GM10248 (cell line): ENCODE data around the gene SPATA16.
A peak's percentile ranks its signal among the peaks of the same experiment; 100 is the strongest.

Experiments used
- CTCF ChIA-PET: fragments of 300-600 bp; sonication (Branson Sonifier 250); formaldehyde crosslinking; extraction: SDS; loops from one replicate; lab custom pipeline; 2021; ENCODE audit warnings: antibody characterized with exemption; lab: Yijun Ruan, JAX
- POLR2A ChIA-PET: fragments of 350-650 bp; sonication (Branson Sonifier 250); formaldehyde crosslinking; extraction: SDS; loops from one replicate; lab custom pipeline; 2020; ENCODE audit warnings: antibody characterized with exemption; lab: Yijun Ruan, JAX
- DNase-seq: peaks from one replicate; pipeline ENCODE4 v3.0.0; 2012; ENCODE audit errors: extremely low spot score
- CTCF ChIP-seq: IDR thresholded peaks from 2 replicates; pipeline ENCODE4 v1.5.1; 2012; ENCODE audit warnings: mild to moderate bottlenecking, low read depth; ENCODE audit errors: extremely low read depth, missing control alignments, control extremely low read depth

The SPATA16 gene

GRCh38 chr3:172989373-172989772, 151.7 kb downstream of the SPATA16 start:
- CTCF ChIA-PET = interaction anchor here (1.2 to 1.3 kb wide), 2 partner anchors 14 to 51 kb away, joined by 3 read pairs; no protein-coding TSS in a partner anchor
- no peak for DNase-seq
- TF ChIP-seq CTCF = no peak
- POLR2A ChIA-PET = no interaction called here

GRCh38 chr3:172987273-172987672, 153.8 kb downstream of the SPATA16 start:
- no peak for DNase-seq
- ChIA-PET CTCF (interaction anchor here (1.5 to 1.7 kb wide), 2 partner anchors 9 to 20 kb away, joined by 3 read pairs; no protein-coding TSS in a partner anchor), POLR2A (no interaction called here)
- peak; percentile 18 for TF ChIP-seq CTCF

- TF ChIP-seq CTCF = no peak
- CTCF ChIA-PET = interaction anchor here (1.4 kb wide), 1 partner anchor 11 kb away, joined by 5 read pairs; no protein-coding TSS in a partner anchor
- no peak for DNase-seq
- POLR2A ChIA-PET = no interaction called here
Measured at GRCh38 chr3:172984914-172985313, 156.1 kb downstream of the SPATA16 start.

GRCh38 chr3:172982736-172983364, 158.2 kb downstream of the SPATA16 start:
- CTCF ChIA-PET = interaction anchor here (1.9 kb wide), 1 partner anchor 10 kb away, joined by 5 read pairs; no protein-coding TSS in a partner anchor

GRCh38 chr3:172981407-172981983, 159.5 kb downstream of the SPATA16 start:
- DNase-seq = no peak
- ChIA-PET CTCF (interaction anchor here (1.2 kb wide), 1 partner anchor 9 kb away, joined by 3 read pairs; no protein-coding TSS in a partner anchor), POLR2A (no interaction called here)
- no peak for TF ChIP-seq CTCF

More at GRCh38 chr3:172982736-172983364, 158.2 kb downstream of the SPATA16 start:
- POLR2A ChIA-PET = no interaction called here
- no peak for DNase-seq
- peak; percentile 8 for TF ChIP-seq CTCF

- DNase-seq = no peak
- ChIA-PET POLR2A (no interaction called here), CTCF (interaction anchor here (1.2 kb wide), 1 partner anchor 10 kb away, joined by 3 read pairs; no protein-coding TSS in a partner anchor)
- TF ChIP-seq CTCF = no peak
Measured at GRCh38 chr3:172980849-172981248, 160.2 kb downstream of the SPATA16 start.
